Upper lobe of left lung (tissue), 6 donors: Measurements from ENCODE around the gene TOPBP1. TPM values are rescaled to one million over a fixed set of nuclear protein-coding genes. Genes with fewer than 3 reads are reported as not detected.

ENCODE experiments used
- ATAC-seq, 2 donors: fragments of 200-7000 bp; cut with Tn5 transposase; one replicate each; pipeline ENCODE4 v1.9.1; 2022; ENCODE audit warnings: mild to moderate bottlenecking in 2 of 2, moderate library complexity in 2 of 2; ENCODE audit not compliant: low FRiP score in 2 of 2
- DNase-seq, 2 donors: peaks; one replicate each; pipeline ENCODE4 v3.0.0-alpha.2; 2019 to 2020
- H3K27ac ChIP-seq, 4 donors: fragments of 200-600 bp; sonication (generic); one replicate each; pipeline ENCODE4 v1.5.1; 2016 to 2019
- H3K27me3 ChIP-seq, 4 donors: fragments of 200-600 bp; sonication (generic); one replicate each; pipeline ENCODE4 v1.5.1; 2017 to 2019
- H3K36me3 ChIP-seq, 4 donors: fragments of 200-600 bp; sonication (generic); one replicate each; pipeline ENCODE4 v1.5.1; 2016 to 2019
- H3K4me1 ChIP-seq, 4 donors: fragments of 200-600 bp; sonication (generic); one replicate each; pipeline ENCODE4 v1.5.1; 2018 to 2019
- H3K4me3 ChIP-seq, 4 donors: fragments of 200-600 bp; sonication (generic); one replicate each; pipeline ENCODE4 v1.5.1; 2017 to 2019; ENCODE audit warnings: mild to moderate bottlenecking in 2 of 4, moderate library complexity in 1 of 4
- H3K9me3 ChIP-seq, 4 donors: fragments of 200-600 bp; sonication (generic); one replicate each; pipeline ENCODE4 v1.5.1; 2018 to 2019
- EP300 ChIP-seq, 4 donors: sonication (generic); formaldehyde crosslinking; IDR thresholded peaks; one replicate each; pipeline ENCODE4 v1.5.1; 2017; ENCODE audit warnings: antibody characterized with exemption in 4 of 4, control low read depth in 2 of 4
- POLR2A ChIP-seq, 4 donors: fragments of 450-650 bp; IDR thresholded peaks; one replicate each; pipeline ENCODE4 v1.5.1; 2016 to 2017; ENCODE audit warnings: antibody characterized with exemption in 4 of 4, mild to moderate bottlenecking in 2 of 4
- POLR2AphosphoS5 ChIP-seq, 2 donors: sonication (generic); formaldehyde crosslinking; IDR thresholded peaks; one replicate each; pipeline ENCODE4 v1.5.1; 2017; ENCODE audit warnings: antibody characterized with exemption in 2 of 2
- WGBS, 2 donors: methylation state at CpG; one replicate each; pipeline ENCODE4 v1.1.5; 2017 to 2018; 5-methylcytosine and 5-hydroxymethylcytosine counted together
- total RNA-seq, 6 donors: library from RNA; depleted of rRNA in 4 of 6; stranded (reverse); fragments of >200 nt in 4 of 6; gene quantifications; one replicate each; pipeline versions ENCODE4 v1.1.0 to v1.2.1, GENCODE V29; 2016 to 2021
- TF ChIP-seq, protein P1 (sequence below), 6 experiments: fragments of 450-650 bp in 4 of 6; fragments of 200-600 bp in 2 of 6; sonication (generic) in 2 of 6; IDR thresholded peaks; one replicate each; pipeline ENCODE4 v1.5.1; 2016 to 2019; ENCODE audit warnings: antibody characterized with exemption in 6 of 6
- donor health status: DM: no; HTN: no; CAD: no; lungs with moderate emphysema.
- donor health status: DM: no; HTN: yes; CAD: no; lungs with severe emphysema.

TOPBP1 gene
- total RNA-seq, 6 donors from 2014 or later: 16.4 to 46.8 (median 22.4) TPM

DNA sequence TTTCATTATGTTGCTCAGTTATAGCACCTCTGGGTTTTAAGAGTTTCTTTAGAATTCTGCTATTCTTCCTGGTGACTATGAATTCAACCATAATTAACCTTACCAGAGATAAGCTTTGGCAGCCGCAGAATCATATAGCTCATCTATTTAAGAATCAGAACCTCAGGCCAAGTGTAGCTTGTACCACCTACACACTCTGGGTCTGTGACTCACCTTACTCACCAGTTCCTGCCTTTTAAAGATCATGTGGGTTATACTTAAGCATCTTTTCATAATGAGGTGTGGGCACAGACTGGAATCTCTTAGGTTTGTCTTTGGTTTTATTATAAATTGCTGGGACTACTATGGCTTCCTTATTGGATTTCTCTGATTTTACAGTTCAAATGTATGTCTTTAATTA lies 66.4 kb downstream of the TOPBP1 start:
- no peak for TF ChIP-seq POLR2AphosphoS5 (IDR thresholded peaks at IDR 0.05)
- TF ChIP-seq, protein P1, sequence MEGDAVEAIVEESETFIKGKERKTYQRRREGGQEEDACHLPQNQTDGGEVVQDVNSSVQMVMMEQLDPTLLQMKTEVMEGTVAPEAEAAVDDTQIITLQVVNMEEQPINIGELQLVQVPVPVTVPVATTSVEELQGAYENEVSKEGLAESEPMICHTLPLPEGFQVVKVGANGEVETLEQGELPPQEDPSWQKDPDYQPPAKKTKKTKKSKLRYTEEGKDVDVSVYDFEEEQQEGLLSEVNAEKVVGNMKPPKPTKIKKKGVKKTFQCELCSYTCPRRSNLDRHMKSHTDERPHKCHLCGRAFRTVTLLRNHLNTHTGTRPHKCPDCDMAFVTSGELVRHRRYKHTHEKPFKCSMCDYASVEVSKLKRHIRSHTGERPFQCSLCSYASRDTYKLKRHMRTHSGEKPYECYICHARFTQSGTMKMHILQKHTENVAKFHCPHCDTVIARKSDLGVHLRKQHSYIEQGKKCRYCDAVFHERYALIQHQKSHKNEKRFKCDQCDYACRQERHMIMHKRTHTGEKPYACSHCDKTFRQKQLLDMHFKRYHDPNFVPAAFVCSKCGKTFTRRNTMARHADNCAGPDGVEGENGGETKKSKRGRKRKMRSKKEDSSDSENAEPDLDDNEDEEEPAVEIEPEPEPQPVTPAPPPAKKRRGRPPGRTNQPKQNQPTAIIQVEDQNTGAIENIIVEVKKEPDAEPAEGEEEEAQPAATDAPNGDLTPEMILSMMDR (IDR thresholded peaks at IDR 0.05): no peak
- no peak for TF ChIP-seq EP300 (IDR thresholded peaks at IDR 0.05)
- TF ChIP-seq POLR2A (IDR thresholded peaks at IDR 0.05): no peak
- no peaks in the 10 kb centered on the region for H3K9me3 ChIP-seq
- 88 to 93% methylated on average over 1 of the region's 1 CpG for WGBS, 2 donors
- ATAC-seq: no peak
- peaks cover 0 to 12% (median 2%) of the 10 kb centered on the region in 4 donors for H3K36me3 ChIP-seq
- H3K4me3 ChIP-seq: no peak overlapping the region
- DNase-seq: no peak
- no peaks in the 10 kb centered on the region for H3K27me3 ChIP-seq
- peaks cover 0 to 8% (median 3%) of the 10 kb centered on the region in 4 donors for H3K4me1 ChIP-seq
- no peak overlapping the region for H3K27ac ChIP-seq

DNA sequence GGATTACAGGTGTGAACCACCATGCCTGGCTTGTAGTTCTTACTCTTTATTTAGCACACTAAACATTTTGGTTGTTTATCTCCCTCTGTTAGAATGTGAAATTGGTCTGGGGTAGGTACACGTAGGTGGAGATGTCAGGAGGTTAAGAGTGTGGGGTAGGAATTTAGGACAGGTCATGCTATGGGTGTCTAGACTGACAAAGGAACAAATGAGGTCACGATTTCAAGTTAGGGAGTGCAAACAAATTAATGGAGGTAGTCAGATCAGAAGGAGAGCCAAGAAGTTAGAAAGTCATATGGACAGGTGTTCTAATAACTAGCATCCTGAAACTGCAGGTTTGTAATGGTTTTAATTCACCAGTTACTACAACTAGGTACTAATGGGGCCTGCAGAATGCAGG lies 68.5 kb downstream of the TOPBP1 start:
- DNase-seq: no peak

DNA sequence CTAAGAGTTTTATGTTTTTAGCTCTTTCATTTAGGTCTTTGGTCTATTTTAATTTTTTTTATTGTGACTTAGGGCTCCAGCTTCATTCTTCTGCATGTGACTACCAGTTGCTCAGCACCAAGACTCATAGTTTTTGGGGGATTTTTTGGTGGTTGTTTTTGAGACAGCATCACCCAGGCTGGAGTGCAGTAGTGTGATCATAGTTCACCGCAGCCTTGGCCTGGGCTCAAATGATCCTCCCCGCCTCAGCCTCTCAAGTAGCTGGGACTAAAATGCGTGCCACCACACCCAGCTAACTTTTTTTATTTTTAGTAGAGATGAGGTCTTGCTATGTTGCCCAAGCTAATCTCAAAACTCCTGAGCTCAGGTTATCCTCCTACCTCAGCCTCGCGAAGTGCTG lies 68.9 kb downstream of the TOPBP1 start:
- no peaks in the 10 kb centered on the region for H3K27me3 ChIP-seq
- TF ChIP-seq POLR2AphosphoS5 (IDR thresholded peaks at IDR 0.05): no peak
- TF ChIP-seq EP300 (IDR thresholded peaks at IDR 0.05): no peak
- TF ChIP-seq, protein P1 (IDR thresholded peaks at IDR 0.05): no peak
- TF ChIP-seq POLR2A (IDR thresholded peaks at IDR 0.05): no peak
- 90 to 92% methylated on average over 5 of the region's 5 CpGs for WGBS, 2 donors
- ATAC-seq (peak in 1 of 2 donors; percentile 60), DNase-seq (no peak)
- peaks cover 5 to 27% (median 14%) of the 10 kb centered on the region in 4 donors for H3K36me3 ChIP-seq
- H3K27ac ChIP-seq: no peak overlapping the region
- peaks cover 3 to 17% (median 10%) of the 10 kb centered on the region in 4 donors for H3K4me1 ChIP-seq
- no peaks in the 10 kb centered on the region for H3K9me3 ChIP-seq
- H3K4me3 ChIP-seq: no peak overlapping the region

More for the DNA sequence above, 68.5 kb downstream of the TOPBP1 start:
- no peak for ATAC-seq
- Histone ChIP-seq H3K4me1 (peaks cover 3 to 13% (median 9%) of the 10 kb centered on the region in 4 donors), H3K9me3 (no peaks in the 10 kb centered on the region), H3K27ac (no peak overlapping the region), H3K36me3 (peaks cover 5 to 26% (median 10%) of the 10 kb centered on the region in 4 donors), H3K27me3 (no peaks in the 10 kb centered on the region), H3K4me3 (no peak overlapping the region)
- TF ChIP-seq EP300 (IDR thresholded peaks at IDR 0.05): no peak
- TF ChIP-seq, protein P1 (IDR thresholded peaks at IDR 0.05): no peak
- TF ChIP-seq POLR2A (IDR thresholded peaks at IDR 0.05): no peak
- TF ChIP-seq POLR2AphosphoS5 (IDR thresholded peaks at IDR 0.05): no peak
- 83 to 87% methylated on average over 2 of the region's 2 CpGs for whole genome bisulfite sequencing, 2 donors

DNA sequence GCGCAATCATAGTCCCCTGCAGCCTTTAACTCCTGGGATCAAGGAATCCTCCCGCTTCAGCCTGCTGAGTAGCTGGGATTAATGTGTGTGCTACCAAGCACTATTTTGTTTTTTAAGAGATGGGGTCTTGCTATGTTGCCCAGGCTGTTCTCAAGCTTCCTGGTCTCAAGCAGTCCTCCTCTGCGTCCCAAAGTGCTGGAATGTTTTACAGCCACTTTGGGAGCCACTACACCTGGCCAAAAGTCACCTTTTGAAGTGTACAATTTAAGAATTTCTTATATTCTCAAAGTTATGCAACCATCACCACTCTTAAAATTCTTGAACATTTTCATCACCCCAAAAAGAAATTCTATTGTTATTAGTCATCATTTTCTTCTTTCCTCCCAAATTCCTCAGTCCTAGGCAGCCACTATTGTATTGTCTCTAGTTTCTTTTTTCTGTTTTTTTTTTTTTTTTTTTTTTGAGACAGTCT lies 70.4 kb downstream of the TOPBP1 start:
- Histone ChIP-seq H3K4me1 (peaks cover 3 to 23% (median 12%) of the 10 kb centered on the region in 4 donors), H3K27ac (peak overlapping the region in 1 of 4 donors; percentile 23), H3K9me3 (no peaks in the 10 kb centered on the region), H3K4me3 (no peak overlapping the region), H3K27me3 (no peaks in the 10 kb centered on the region), H3K36me3 (peaks cover 18 to 42% (median 24%) of the 10 kb centered on the region in 4 donors)
- TF ChIP-seq POLR2AphosphoS5 (IDR thresholded peaks at IDR 0.05) (no peak), EP300 (IDR thresholded peaks at IDR 0.05) (no peak), POLR2A (IDR thresholded peaks at IDR 0.05) (no peak)
- TF ChIP-seq, protein P1 (IDR thresholded peaks at IDR 0.05): no peak
- WGBS, 2 donors: 80 to 90% methylated on average over 3 of the region's 3 CpGs
- no peak for DNase-seq
- ATAC-seq: peak; percentile 62 to 72

DNA sequence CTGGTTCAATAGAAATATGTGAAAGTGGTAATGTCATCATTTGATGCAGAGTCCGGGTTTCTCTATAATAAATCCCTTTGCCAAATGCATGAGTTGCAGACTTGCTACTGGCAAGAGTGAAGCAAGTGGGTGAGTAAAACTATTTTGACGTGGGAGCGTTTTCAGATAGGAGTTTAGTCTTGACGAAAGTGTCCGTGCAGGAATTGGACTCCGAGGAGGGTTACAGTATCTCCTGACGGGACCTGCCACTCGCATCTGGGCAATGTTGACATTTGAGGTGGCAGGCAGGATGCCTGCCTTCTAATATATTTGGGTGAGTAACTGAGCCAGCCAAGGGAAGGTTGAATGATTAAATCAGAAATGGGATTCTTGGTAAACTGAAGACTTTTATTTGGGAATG lies 72.2 kb downstream of the TOPBP1 start:
- TF ChIP-seq POLR2A (IDR thresholded peaks at IDR 0.05): no peak
- no peak for TF ChIP-seq POLR2AphosphoS5 (IDR thresholded peaks at IDR 0.05)
- TF ChIP-seq, protein P1 (IDR thresholded peaks at IDR 0.05): no peak
- TF ChIP-seq EP300 (IDR thresholded peaks at IDR 0.05): no peak
- no peak overlapping the region for H3K27ac ChIP-seq
- DNase-seq: no peak
- ATAC-seq: no peak
- WGBS, 2 donors: 78 to 87% methylated on average over 8 of the region's 8 CpGs
- peaks cover 3 to 23% (median 12%) of the 10 kb centered on the region in 4 donors for H3K4me1 ChIP-seq
- no peaks in the 10 kb centered on the region for H3K27me3 ChIP-seq
- H3K9me3 ChIP-seq: no peaks in the 10 kb centered on the region
- H3K4me3 ChIP-seq: no peak overlapping the region
- peaks cover 30 to 60% (median 42%) of the 10 kb centered on the region in 4 donors for H3K36me3 ChIP-seq
